Uterus (tissue), 4 donors: ENCODE data around the gene CACNA2D2. TPM values are rescaled to one million over a fixed set of nuclear protein-coding genes. Genes with fewer than 3 reads are reported as not detected.

Experiments used
- DNase-seq, 2 donors: peaks; one replicate each; pipeline ENCODE4 v3.0.0-alpha.2; 2019 to 2020
- H3K27ac ChIP-seq, 2 donors: fragments of 200-600 bp; sonication (generic); 1 replicate in 1 of 2; 2 replicates in 1 of 2; pipeline ENCODE4 v1.5.1; 2016 to 2018
- H3K27me3 ChIP-seq, 2 donors: fragments of 200-600 bp; sonication (generic); one replicate each; pipeline ENCODE4 v1.5.1; 2018 to 2019; ENCODE audit warnings: control low read depth in 1 of 2
- H3K36me3 ChIP-seq, 2 donors: fragments of 200-600 bp; sonication (generic); one replicate each; pipeline ENCODE4 v1.5.1; 2019; ENCODE audit warnings: control low read depth in 1 of 2
- H3K4me1 ChIP-seq, 2 donors: fragments of 200-600 bp; sonication (generic); one replicate each; pipeline ENCODE4 v1.5.1; 2018 to 2019; ENCODE audit warnings: control low read depth in 1 of 2
- H3K4me3 ChIP-seq, 2 donors: fragments of 200-600 bp; sonication (generic); 1 replicate in 1 of 2; 2 replicates in 1 of 2; pipeline ENCODE4 v1.5.1; 2018 to 2019; ENCODE audit warnings: mild to moderate bottlenecking in 1 of 2
- H3K9me3 ChIP-seq, 2 donors: fragments of 200-600 bp; sonication (generic); one replicate each; pipeline ENCODE4 v1.5.1; 2019; ENCODE audit warnings: control low read depth in 1 of 2
- POLR2A ChIP-seq, 2 donors: fragments of 450-650 bp; IDR thresholded peaks; one replicate each; pipeline ENCODE4 v1.6.1; 2016; ENCODE audit warnings: antibody characterized with exemption in 2 of 2, mild to moderate bottlenecking in 1 of 2, moderate library complexity in 1 of 2
- intact Hi-C: fragments of 100-400 bp; cut with DNase I; formaldehyde crosslinking; loops from one replicate; pipeline ENCODE4 v1.15.1; 2023; ENCODE audit warnings: low total_unique reads
- total RNA-seq, 4 donors: library from RNA; depleted of rRNA in 3 of 4; stranded (reverse); fragments of >200 nt in 3 of 4; gene quantifications; one replicate each; pipeline versions ENCODE4 v1.1.0 to v1.2.4, GENCODE V29; 2014 to 2023
- TF ChIP-seq, protein P1 (sequence below), 4 experiments: fragments of 200-600 bp in 2 of 4; fragments of 450-650 bp in 2 of 4; sonication (generic) in 2 of 4; IDR thresholded peaks; one replicate each; pipeline ENCODE4 v1.5.1; 2016 to 2019; ENCODE audit warnings: antibody characterized with exemption in 4 of 4, mild to moderate bottlenecking in 2 of 4, moderate library complexity in 1 of 4
- donor health status: DM: yes; HTN: yes; CAD: no.

Gene CACNA2D2
- total RNA-seq, 4 donors from 2014 or later = under 0.01 to 6.1 (median 5.3) TPM; not detected in 1

DNA sequence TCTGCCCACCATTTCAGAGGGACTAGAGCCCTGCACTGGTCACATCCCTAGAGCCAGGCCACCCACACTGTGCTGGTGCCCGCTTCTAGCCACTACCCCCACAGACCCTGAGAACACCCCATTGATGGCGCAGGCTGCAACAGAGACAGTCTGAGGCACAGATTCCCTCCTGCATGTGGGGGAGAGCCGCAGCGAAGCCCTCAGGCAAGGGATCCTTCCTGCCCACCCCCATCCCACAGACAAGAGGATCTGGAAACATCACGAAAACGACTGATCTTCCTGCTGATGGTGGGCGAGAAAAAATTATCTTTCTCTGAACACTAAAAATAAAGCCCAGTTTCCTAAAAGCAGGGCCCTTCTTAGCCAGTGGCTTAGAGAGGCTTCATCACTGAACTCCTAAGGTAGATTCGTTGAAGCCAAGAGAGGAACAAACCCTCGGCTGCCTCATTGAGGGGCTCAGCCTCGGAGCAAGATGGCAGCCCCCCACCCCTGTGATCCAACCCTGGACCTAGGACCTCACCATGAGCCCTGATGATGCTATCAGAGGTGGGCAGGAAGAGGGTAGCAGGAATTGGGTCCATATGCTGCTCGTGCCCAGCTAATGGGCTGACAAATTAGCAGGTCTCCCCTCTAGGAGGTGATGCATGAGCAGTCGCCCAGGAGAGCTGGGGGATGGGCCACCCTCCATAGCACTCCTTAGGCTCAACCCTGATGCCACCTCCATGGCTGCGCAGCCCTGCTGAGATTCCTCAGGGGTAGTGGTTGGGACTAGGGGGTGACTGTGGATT, 54.5 kb downstream of the CACNA2D2 start:
- intact Hi-C loops = no loop called here
- no peak overlapping the region for H3K4me3 ChIP-seq
- no peak for DNase-seq
- H3K27ac ChIP-seq = no peak overlapping the region
- TF ChIP-seq, protein P1, sequence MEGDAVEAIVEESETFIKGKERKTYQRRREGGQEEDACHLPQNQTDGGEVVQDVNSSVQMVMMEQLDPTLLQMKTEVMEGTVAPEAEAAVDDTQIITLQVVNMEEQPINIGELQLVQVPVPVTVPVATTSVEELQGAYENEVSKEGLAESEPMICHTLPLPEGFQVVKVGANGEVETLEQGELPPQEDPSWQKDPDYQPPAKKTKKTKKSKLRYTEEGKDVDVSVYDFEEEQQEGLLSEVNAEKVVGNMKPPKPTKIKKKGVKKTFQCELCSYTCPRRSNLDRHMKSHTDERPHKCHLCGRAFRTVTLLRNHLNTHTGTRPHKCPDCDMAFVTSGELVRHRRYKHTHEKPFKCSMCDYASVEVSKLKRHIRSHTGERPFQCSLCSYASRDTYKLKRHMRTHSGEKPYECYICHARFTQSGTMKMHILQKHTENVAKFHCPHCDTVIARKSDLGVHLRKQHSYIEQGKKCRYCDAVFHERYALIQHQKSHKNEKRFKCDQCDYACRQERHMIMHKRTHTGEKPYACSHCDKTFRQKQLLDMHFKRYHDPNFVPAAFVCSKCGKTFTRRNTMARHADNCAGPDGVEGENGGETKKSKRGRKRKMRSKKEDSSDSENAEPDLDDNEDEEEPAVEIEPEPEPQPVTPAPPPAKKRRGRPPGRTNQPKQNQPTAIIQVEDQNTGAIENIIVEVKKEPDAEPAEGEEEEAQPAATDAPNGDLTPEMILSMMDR (IDR thresholded peaks at IDR 0.05) = no peak
- no peak for TF ChIP-seq POLR2A (IDR thresholded peaks at IDR 0.05)
- no peaks in the 10 kb centered on the region for H3K9me3 ChIP-seq
- H3K36me3 ChIP-seq = no peaks in the 10 kb centered on the region
- no peaks in the 10 kb centered on the region for H3K4me1 ChIP-seq
- no peaks in the 10 kb centered on the region for H3K27me3 ChIP-seq

- Histone ChIP-seq H3K27ac (no peak overlapping the region), H3K9me3 (no peaks in the 10 kb centered on the region), H3K4me3 (no peak overlapping the region), H3K4me1 (no peaks in the 10 kb centered on the region), H3K36me3 (no peaks in the 10 kb centered on the region), H3K27me3 (no peaks in the 10 kb centered on the region)
- no peak for DNase-seq
- no peak for TF ChIP-seq POLR2A (IDR thresholded peaks at IDR 0.05)
- TF ChIP-seq, protein P1 (IDR thresholded peaks at IDR 0.05) = no peak
- intact Hi-C loops = no loop called here
Observed at GRCh38 chr3:50447290-50447840, 56.1 kb downstream of the CACNA2D2 start.

DNA sequence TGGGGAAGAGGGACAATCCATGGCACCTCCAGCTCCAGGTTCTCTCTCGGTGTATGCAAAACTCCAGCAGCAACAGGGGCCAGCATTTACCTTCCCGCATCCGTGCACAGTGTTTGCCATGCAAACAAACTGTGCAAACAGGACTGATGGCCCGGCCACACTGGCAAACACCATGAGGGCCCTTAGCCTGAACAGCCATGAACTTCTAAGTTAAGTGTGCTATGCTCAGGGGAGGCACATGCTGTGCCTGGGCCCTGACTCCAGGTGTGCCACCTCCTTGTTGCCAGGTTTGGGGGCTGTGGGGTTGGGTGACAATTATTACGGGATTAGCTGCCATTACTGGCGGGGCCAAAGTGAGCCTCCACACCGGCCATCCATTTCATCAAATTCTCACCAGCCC, 57.5 kb downstream of the CACNA2D2 start:
- Histone ChIP-seq H3K9me3 (no peaks in the 10 kb centered on the region), H3K4me1 (no peaks in the 10 kb centered on the region), H3K4me3 (no peak overlapping the region), H3K27me3 (no peaks in the 10 kb centered on the region), H3K27ac (no peak overlapping the region), H3K36me3 (no peaks in the 10 kb centered on the region)
- TF ChIP-seq, protein P1 (IDR thresholded peaks at IDR 0.05) = no peak
- no peak for TF ChIP-seq POLR2A (IDR thresholded peaks at IDR 0.05)
- no peak for DNase-seq
- intact Hi-C loops = no loop called here

DNA sequence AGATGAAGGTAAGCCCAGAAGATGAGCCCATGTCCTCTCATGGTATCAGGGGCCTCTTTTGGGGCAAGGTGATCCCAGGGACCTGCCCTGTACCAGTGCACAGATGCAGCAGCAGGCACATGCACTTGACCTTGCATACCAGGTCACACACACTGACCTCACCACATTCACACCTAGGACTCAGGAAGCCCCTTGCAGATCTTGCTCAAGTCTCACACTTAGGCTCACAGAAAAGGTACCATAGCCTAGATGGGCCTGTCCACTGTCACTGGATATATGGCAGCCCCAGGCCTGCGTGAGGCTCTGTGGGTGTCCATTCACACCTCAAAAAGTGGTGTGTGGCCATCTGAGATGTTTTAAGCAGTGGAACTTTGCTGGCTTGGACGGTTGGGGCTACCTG, 58.7 kb downstream of the CACNA2D2 start:
- Histone ChIP-seq H3K27ac (no peak overlapping the region), H3K9me3 (no peaks in the 10 kb centered on the region), H3K4me3 (no peak overlapping the region), H3K36me3 (no peaks in the 10 kb centered on the region), H3K27me3 (no peaks in the 10 kb centered on the region), H3K4me1 (no peaks in the 10 kb centered on the region)
- TF ChIP-seq, protein P1 (IDR thresholded peaks at IDR 0.05) = no peak
- TF ChIP-seq POLR2A (IDR thresholded peaks at IDR 0.05) = no peak
- intact Hi-C loops = no loop called here
- DNase-seq = no peak

- DNase-seq = no peak
- intact Hi-C loops = no loop called here
- no peaks in the 10 kb centered on the region for H3K9me3 ChIP-seq
- H3K4me3 ChIP-seq = no peak overlapping the region
- no peaks in the 10 kb centered on the region for H3K4me1 ChIP-seq
- H3K36me3 ChIP-seq = no peaks in the 10 kb centered on the region
- TF ChIP-seq, protein P1 (IDR thresholded peaks at IDR 0.05) = no peak
- TF ChIP-seq POLR2A (IDR thresholded peaks at IDR 0.05) = no peak
- H3K27me3 ChIP-seq = no peaks in the 10 kb centered on the region
- H3K27ac ChIP-seq = no peak overlapping the region
Observed at GRCh38 chr3:50444213-50444612, 59.2 kb downstream of the CACNA2D2 start.
